GM21526 (cell line): ENCODE measurements around the gene RPL11.
"Not testable (repeated sequence)": the region's sequence is repeated elsewhere in the genome, so short reads cannot be mapped to it uniquely, and the experiment has no call there.

Experiments used
- ATAC-seq: cut with Tn5 transposase; IDR thresholded peaks from one replicate; pipeline ENCODE4 v1.9.1; 2021; ENCODE audit warnings: moderate library complexity; ENCODE audit not compliant: unreplicated experiment, low FRiP score

Gene RPL11

GRCh38 chr1:23727362-23727811, 35.8 kb downstream of the RPL11 start:
- no peak for ATAC-seq

DNA sequence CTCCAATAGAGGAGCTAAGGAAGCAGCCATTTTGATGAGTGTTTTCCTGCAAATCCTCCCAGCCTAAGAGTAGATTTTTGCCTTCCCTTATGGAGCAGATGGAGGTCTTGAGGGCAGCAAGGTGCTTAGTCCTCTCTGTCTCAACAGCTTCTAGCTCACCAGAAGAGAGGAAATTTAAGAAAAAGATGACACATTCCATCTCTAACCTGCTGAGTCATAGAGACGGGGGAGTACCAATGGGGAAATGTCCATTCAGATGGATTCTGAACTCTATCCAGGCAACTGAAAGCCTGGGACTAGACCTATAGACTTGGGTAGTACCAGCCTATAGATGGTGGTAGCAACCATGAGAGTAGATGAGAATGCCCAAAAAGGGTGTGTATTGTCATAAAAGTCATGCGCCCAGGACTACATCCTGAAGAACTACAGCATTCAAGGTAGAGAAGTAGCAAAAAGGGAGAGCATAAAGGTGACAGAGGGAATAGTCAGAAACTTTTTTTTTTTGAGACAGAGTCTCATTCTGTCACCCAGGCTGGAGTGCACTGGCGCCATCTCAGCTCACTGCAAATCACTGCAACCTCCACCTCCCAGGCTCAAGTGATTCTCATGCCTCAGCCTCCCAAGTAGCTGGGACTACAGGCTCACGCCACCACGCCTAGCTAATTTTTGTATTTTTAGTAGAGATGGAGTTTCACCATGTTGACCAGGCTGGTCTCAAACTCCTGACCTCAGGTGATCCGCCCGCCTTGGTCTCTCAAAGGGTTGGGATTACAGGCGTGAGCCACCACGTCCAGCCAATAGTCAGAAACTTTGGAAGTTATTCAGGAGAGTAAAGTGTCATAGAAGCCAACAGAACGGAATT, 41.0 kb downstream of the RPL11 start:
- no peak for ATAC-seq

GRCh38 chr1:23733281-23733680, 41.7 kb downstream of the RPL11 start:
- not testable (repeated sequence) for ATAC-seq

GRCh38 chr1:23736437-23737134, 45.0 kb downstream of the RPL11 start:
- no peak for ATAC-seq

- ATAC-seq = no peak
Measured at GRCh38 chr1:23741609-23742008, 50.0 kb downstream of the RPL11 start.

- ATAC-seq = peak; percentile 18
Measured at GRCh38 chr1:23742670-23743286, 51.2 kb downstream of the RPL11 start.

- ATAC-seq = peak; percentile 61
Measured at GRCh38 chr1:23743287-23744152, 51.9 kb downstream of the RPL11 start, which contains the start of gene ELOA. TSS of gene ELOA (plus strand) at chr1:23743471. CDS start at chr1:23743504, 33 bp downstream.

DNA sequence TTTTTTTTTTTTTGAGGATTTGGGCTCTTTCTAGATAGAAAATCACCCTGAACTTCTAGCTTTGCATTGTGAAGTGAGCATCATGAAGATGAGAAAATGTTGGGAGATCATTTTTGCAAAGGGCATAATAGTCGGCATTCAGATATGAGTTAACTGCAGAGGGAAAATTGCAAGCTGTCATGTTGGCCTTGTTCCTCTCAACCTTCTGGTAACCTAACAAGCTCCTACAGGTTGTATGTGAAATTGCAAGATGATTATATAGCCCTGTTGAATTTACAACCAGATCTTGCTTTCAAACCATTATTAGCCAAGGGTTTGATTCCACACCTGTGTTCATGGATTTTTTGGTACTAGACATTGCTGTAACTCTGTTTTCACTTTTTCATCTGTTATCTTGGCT, 53.9 kb downstream of the RPL11 start:
- no peak for ATAC-seq
